ENCODE results near the gene MYO1B.

GRCh38 chr2:191439481-191439880 is 194.3 kb downstream of the MYO1B start:
- TF ChIP-seq CTCF (conservative IDR thresholded peaks at IDR 0.05), result no peak
- no peak for TF ChIP-seq ZFX (IDR thresholded peaks at IDR 0.05)
